MM.1S (cell line): ENCODE data around the gene KCNQ1.

Experiments
- DNase-seq: peaks from one replicate; pipeline ENCODE4 v3.0.0-alpha.2; 2015
- H2AFZ ChIP-seq: fragments of 300-600 bp; sonication (generic); 2 replicates; pipeline ENCODE4 v1.6.0; 2016; ENCODE audit warnings: antibody characterized with exemption, low read length
- H3F3A ChIP-seq: fragments of 300-600 bp; sonication (generic); 2 replicates; pipeline ENCODE4 v1.6.1; 2016; ENCODE audit warnings: mild to moderate bottlenecking, antibody characterized with exemption, low read length, moderate library complexity, mixed read lengths; ENCODE audit not compliant: insufficient read depth
- H3K27ac ChIP-seq: fragments of 300-600 bp; sonication (generic); 2 replicates; pipeline ENCODE4 v1.5.1; 2016; ENCODE audit warnings: mild to moderate bottlenecking, low read length
- H3K27me3 ChIP-seq: fragments of 300-600 bp; sonication (generic); replicated peaks from 2 replicates; pipeline ENCODE4 v1.6.0; 2016; ENCODE audit warnings: low read length; ENCODE audit not compliant: insufficient read depth
- H3K36me3 ChIP-seq: fragments of 300-600 bp; sonication (generic); replicated peaks from 2 replicates; pipeline ENCODE4 v1.6.1; 2016; ENCODE audit warnings: mild to moderate bottlenecking, low read length, mixed read lengths; ENCODE audit not compliant: insufficient read depth
- H3K4me1 ChIP-seq: fragments of 300-600 bp; sonication (generic); 2 replicates; pipeline ENCODE4 v1.6.1; 2016; ENCODE audit warnings: low read length, mixed read lengths
- H3K4me2 ChIP-seq: fragments of 300-600 bp; sonication (generic); 2 replicates; pipeline ENCODE4 v1.6.0; 2016; ENCODE audit warnings: low read depth, low read length
- H3K4me3 ChIP-seq: fragments of 300-600 bp; sonication (generic); 2 replicates; pipeline ENCODE4 v1.5.1; 2016; ENCODE audit warnings: low read length, mixed read lengths
- H3K79me2 ChIP-seq: fragments of 300-600 bp; sonication (generic); 2 replicates; pipeline ENCODE4 v1.6.1; 2016; ENCODE audit warnings: mixed run types, low read length, mixed read lengths
- H3K9ac ChIP-seq: fragments of 300-600 bp; sonication (generic); 2 replicates; pipeline ENCODE4 v1.6.1; 2016; ENCODE audit warnings: low read length, mixed read lengths
- H3K9me2 ChIP-seq: fragments of 300-600 bp; sonication (generic); replicated peaks from 2 replicates; pipeline ENCODE4 v1.6.1; 2016; ENCODE audit warnings: mild to moderate bottlenecking, low read length, mixed read lengths; ENCODE audit not compliant: insufficient read depth
- H3K9me3 ChIP-seq: fragments of 300-600 bp; sonication (generic); replicated peaks from 2 replicates; pipeline ENCODE4 v1.6.1; 2016; ENCODE audit warnings: mild to moderate bottlenecking, low read length, mixed read lengths; ENCODE audit not compliant: insufficient read depth
- H4K20me1 ChIP-seq: fragments of 300-600 bp; sonication (generic); 2 replicates; pipeline ENCODE4 v1.6.1; 2016; ENCODE audit warnings: mild to moderate bottlenecking, low read length, moderate library complexity, mixed read lengths; ENCODE audit not compliant: insufficient read depth
- CTCF ChIP-seq: fragments of 300-600 bp; sonication (generic); IDR thresholded peaks from 2 replicates; pipeline ENCODE4 v1.5.1; 2016; ENCODE audit warnings: antibody characterized with exemption, low read length, mixed read lengths
- EZH2 ChIP-seq: fragments of 300-600 bp; sonication (generic); optimal IDR thresholded peaks from 2 replicates; pipeline ENCODE3; 2017; ENCODE audit warnings: low read depth, mild to moderate bottlenecking, antibody characterized with exemption, low read length, mixed read lengths
- EZH2phosphoT487 ChIP-seq: fragments of 300-600 bp; sonication (generic); IDR thresholded peaks from 2 replicates; pipeline ENCODE4 v1.6.1; 2018; ENCODE audit warnings: antibody characterized with exemption, low read length

KCNQ1 gene

GRCh38 chr11:2664791-2665525, 220.2 kb downstream of the KCNQ1 start:
- no peak overlapping the region for H3K27ac ChIP-seq
- no peak for TF ChIP-seq EZH2phosphoT487
- no peak for TF ChIP-seq CTCF
- TF ChIP-seq EZH2, result no peak

DNA sequence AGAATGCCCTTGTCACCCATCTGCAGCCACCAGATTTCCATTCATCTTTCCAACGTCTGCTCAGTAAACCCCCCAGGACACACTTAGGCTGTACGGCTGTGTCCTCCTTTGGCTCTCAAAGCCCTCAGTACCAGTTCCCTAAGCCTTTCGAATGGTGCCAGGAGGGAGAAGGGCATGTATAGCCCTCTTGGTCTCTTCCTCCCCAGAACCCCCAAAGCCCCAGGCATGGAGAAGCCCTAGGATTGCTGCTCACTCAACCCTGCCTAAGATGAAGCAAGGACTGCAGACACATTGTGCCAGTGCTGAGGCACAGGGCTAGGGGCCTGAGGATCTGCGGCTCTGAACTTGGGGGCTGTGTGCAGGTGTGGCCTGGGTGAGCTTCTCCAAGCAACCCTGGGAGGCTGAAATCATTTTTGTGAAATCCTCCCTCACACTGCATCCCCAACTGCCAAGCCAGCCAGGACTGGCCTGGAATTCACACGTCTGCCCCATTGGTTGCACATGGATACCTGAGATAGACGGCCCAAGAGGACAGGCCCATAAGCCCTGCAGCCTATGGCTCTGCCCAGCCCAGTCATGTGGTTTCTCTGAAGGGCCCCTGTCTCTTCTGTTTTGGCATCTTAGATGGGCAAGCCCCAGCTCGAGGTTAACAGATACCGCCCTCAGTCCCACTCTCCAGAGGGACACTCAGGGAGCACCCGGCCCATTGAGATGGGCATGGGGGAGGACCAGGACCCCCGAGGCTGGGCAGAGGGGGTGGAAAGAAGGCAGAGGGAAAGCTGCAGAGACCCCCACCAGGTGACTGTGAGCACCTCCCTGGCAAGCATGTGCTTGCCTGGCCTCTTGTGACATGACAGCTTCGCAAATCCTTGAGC, 221.0 kb downstream of the KCNQ1 start:
- no peak overlapping the region for H3K4me2 ChIP-seq
- no peaks in the 10 kb centered on the region for H3K9me3 ChIP-seq
- DNase-seq, result no peak
- no peaks in the 10 kb centered on the region for H3K27me3 ChIP-seq
- no peak overlapping the region for H3K4me3 ChIP-seq
- no peak overlapping the region for H2AFZ ChIP-seq
- H3K9me2 ChIP-seq, result no peaks in the 10 kb centered on the region
- no peaks in the 10 kb centered on the region for H3F3A ChIP-seq
- no peaks in the 10 kb centered on the region for H3K79me2 ChIP-seq
- no peak overlapping the region for H3K9ac ChIP-seq
- no peak overlapping the region for H3K27ac ChIP-seq
- no peaks in the 10 kb centered on the region for H4K20me1 ChIP-seq
- H3K4me1 ChIP-seq, result no peaks in the 10 kb centered on the region
- no peak for TF ChIP-seq EZH2phosphoT487
- TF ChIP-seq EZH2, result no peak
- no peak for TF ChIP-seq CTCF
- no peaks in the 10 kb centered on the region for H3K36me3 ChIP-seq

More at GRCh38 chr11:2664791-2665525, 220.2 kb downstream of the KCNQ1 start:
- Histone ChIP-seq H3K4me2 (no peak overlapping the region), H3K27me3 (no peaks in the 10 kb centered on the region), H3K36me3 (no peaks in the 10 kb centered on the region), H3K4me1 (no peaks in the 10 kb centered on the region), H3K9ac (no peak overlapping the region), H4K20me1 (no peaks in the 10 kb centered on the region), H3K9me2 (no peaks in the 10 kb centered on the region), H3K9me3 (no peaks in the 10 kb centered on the region), H2AFZ (no peak overlapping the region), H3F3A (no peaks in the 10 kb centered on the region), H3K4me3 (no peak overlapping the region), H3K79me2 (no peaks in the 10 kb centered on the region)
- DNase-seq, result no peak

DNA sequence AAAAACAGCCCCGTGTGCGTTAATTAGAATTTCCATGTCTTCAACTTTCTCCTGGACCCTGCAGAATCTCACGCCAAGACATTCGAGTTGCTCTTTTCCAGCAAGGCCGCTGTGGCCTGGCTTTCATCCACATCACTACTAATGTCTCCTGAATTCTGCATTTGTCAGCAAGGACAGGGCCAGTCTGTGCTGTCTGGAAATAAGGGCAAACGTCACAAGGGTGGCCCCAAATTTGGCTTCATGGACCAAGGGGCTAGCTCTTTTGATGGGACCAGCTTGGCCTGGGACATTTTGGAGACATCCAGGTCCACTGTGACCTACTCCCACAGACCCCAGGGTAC, 221.6 kb downstream of the KCNQ1 start:
- no peak for TF ChIP-seq EZH2
- TF ChIP-seq CTCF, result no peak
- no peak for TF ChIP-seq EZH2phosphoT487
- Histone ChIP-seq H3K27me3 (no peaks in the 10 kb centered on the region), H3K27ac (no peak overlapping the region), H3K9me2 (no peaks in the 10 kb centered on the region), H4K20me1 (no peaks in the 10 kb centered on the region), H3K4me1 (no peaks in the 10 kb centered on the region), H2AFZ (no peak overlapping the region), H3K4me2 (no peak overlapping the region), H3K4me3 (no peak overlapping the region), H3F3A (no peaks in the 10 kb centered on the region), H3K9me3 (no peaks in the 10 kb centered on the region), H3K36me3 (no peaks in the 10 kb centered on the region), H3K79me2 (no peaks in the 10 kb centered on the region), H3K9ac (no peak overlapping the region)
- no peak for DNase-seq
